ENCODE data around the gene TRPM3.

- TF ChIP-seq NR3C1 (IDR thresholded peaks at IDR 0.05) = no peak
- TF ChIP-seq CTCF (IDR thresholded peaks at IDR 0.05) = no peak
- TF ChIP-seq POLR2A (IDR thresholded peaks at IDR 0.05; ENCODE audit: low read length) = no peak
- TF ChIP-seq RFX5 (IDR thresholded peaks at IDR 0.05) = no peak
- no peak for TF ChIP-seq PHF8 (IDR thresholded peaks at IDR 0.05; ENCODE audit: borderline replicate concordance, low read depth)
- TF ChIP-seq REST (IDR thresholded peaks at IDR 0.05) = no peak
- no peak for TF ChIP-seq POLR2AphosphoS2 (conservative IDR thresholded peaks at IDR 0.05; ENCODE audit: low read length)
- no peak for TF ChIP-seq RARB (CRISPR knock-in tag; IDR thresholded peaks at IDR 0.05)
- TF ChIP-seq MAX (IDR thresholded peaks at IDR 0.05) = no peak
- TF ChIP-seq KDM5A (IDR thresholded peaks at IDR 0.05) = no peak
Measured at GRCh38 chr9:70883056-70883455, 238.4 kb downstream of the TRPM3 start.

All from A549 (cell line).